ENCODE data around the gene SV2A.
A peak's percentile ranks its signal among the peaks of the same experiment; 100 is the strongest.

SV2A gene

DNA sequence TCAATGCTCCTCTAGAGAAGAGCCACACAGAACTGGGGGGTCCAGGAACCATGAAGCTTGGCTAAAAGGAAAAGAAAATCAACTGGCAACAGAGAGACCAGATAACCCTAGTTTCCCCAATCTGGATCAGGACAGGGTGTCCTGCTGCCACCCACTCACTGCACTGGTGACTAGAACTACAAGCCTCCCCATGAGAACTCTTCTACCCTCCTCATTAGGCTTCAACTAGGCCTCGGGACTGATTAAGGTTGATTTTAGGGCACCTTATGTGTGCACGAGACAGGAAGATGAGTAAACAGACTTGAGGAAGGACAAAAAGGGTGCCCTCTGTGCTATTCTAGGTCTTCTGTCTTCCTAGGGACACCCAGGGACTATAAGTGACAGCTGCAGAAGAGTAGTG is 12.2 kb upstream of the SV2A start:
- DNase-seq = no peak

DNA sequence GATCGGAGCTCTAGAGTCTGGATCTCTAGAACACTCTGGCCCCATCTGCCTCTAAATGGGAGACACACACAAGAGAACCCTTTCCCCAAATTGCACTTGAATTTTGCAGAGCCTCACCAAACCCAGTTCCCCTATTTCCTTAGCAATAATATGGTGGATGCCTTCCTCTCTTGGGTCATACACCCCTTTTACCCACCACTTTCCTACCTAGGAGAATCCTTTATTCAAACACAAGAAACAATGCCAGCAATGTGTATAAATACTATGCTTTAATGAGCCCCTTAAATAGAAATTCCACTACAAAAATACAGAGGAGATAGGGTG is 10.7 kb upstream of the SV2A start:
- no peak for DNase-seq

DNA sequence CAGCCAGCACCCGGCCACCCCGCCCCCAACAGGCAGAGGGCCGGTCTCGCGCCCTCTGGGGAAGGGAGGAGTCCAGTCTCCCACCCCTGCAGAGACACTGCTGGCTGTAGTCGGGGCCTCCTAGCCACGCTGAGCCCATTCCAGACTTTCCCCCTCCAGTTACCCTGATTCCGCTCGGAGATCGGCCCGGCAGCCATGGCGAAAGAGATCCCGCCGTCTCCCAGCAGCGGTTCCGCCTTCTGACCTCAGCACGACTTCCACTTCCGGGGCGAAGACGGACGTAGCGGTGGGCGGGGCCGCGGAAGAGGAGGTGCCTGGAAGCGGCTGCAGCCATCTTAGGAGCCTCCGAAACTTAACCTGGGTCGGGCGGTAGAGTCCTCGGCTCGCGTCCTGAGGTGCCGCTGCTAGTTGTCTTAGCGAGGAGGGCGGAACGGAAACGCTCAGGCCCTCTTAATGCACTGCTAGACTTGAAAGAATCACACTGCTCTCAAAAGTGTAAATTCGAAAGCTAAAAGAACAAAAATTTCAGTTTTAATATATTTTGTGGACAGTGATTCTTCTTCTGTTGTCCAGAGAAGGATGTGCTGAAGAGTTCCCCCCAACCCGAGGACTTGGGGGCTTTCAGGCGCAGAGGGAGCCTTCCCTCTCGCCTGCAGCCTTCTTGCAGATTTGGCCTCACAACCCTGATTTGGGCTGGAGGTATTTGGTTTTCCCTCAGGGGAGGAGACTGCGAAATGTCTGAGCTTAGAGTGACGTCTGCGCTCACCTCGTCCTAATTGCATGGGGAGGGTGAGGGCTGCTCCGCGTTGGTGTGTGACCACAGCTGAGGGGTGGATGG is 10.1 kb upstream of the SV2A start, which contains the start of gene SF3B4:
SF3B4 (minus strand) TSS at position 241 of the 838 bp plus-strand sequence; CDS start at position 197, 44 bp downstream.
- peak; percentile 73 to 97 (median 92) for DNase-seq

DNA sequence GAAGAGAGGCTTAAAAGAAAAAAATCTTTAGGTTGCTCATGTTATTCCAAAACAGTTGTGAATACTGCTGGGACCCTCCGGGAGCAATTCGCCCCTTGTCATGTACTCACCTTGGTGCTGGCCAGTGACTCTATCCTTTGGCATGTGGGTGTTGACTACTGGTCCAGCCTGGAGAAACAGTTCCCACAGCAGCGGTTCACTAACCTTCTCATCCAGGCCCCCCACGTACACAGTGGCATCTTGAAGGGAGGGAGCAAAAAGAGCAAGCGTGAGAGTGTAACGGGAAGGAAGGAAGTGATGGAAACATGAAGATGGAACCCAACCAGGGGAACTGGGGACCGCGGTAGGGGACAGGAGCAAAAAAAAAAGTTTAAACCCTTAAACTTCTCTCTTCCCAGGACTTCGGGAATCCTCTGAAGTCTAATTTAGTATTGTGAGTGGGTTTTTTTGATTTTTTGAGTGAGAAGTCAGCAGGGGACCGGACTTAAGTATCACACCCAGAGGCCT is 9.5 kb upstream of the SV2A start:
- DNase-seq = no peak

DNA sequence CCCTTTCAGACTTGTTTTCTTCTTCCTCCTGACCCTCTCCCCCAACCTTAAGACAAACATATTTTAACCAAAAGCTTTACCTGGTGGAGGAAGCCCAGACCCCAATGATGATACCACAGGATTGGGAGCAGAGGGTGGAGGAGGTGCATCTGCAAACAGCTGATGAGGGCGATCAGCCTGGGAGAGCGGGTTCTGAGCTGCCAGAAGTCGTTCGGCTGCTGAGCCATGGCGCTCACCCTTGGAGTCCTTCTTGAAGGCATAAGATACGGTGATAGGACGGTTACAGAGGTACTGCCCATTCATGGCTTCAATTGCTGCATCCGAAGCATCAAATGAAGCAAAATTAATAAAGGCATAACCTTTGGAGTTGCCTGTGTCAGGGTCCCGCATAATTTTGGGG is 8.7 kb upstream of the SV2A start:
- DNase-seq = no peak

DNA sequence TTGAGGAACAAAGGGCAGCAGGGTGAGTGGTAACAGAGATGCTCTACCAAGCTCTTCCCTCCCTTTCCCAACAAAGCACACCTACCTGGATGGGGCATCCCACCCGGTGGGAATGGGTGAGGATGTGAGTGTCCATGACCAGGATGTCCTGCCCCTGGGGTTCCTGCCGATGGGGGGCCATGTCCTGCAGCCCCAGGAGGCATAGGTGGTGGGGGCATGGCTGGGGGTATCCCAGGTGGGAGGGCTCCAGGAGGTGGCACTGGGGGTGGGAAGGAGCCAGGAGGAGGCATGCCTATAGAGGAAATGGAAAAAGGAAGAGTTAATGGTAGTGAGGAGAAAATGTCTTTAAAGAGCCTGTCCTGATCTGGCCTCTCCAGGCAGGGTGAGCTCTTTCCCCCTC is 8.1 kb upstream of the SV2A start:
- no peak for DNase-seq

DNA sequence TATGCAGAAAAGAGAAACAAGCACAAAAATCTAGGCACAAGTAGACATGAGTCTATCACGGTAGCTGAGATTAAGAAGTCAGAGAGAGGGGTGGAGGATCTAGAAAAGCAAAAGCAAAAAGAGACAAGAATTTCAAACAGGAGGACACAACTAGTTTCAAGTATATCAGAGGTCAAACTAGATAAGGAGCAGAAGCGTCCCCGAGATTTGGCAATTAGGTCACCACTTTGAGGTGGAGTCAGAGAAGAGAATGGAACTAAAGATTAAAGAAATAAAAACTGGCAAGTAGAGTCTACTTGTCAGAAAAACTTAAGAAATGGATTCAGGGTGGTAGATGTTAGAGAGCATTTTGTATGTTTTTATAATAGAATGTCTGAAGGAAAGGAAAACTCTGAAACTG is 7.7 kb upstream of the SV2A start:
- DNase-seq = no peak

DNA sequence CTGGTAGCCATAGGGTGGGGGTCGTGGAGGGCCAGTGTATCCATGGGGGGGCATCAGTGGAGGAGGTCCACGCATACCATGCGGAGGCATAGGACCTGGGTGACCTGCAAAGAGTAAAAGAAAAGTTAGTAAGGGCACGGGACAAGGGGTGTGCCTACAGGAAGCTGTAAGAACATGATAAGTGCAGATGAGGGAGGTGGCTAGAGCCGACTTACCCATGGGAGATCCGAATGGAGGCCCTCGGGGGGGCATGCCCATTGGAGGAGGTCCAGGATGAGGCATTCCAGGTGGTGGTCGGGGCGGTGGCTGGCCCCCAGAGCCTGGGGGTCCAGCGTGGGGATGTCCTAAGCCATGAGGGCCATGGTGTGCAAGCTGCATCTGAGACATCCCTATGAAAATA is 6.0 kb upstream of the SV2A start:
- DNase-seq = no peak

DNA sequence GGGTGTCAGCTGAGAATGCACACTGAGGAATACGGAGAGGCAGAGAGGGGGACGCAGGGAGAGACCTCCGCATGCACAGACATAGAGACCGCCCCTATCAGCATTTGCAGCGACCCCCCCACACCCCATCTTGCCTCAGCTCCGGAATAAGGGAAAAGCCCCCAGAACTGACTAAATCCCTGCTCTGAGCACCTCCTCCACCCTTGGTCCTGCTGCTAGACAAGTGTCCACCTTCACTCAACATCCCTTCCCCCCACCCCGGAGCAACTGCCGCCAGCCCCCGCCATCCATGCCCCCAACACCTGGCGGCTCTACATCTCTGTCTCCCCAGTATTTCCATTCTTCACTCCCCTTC is 769 bp downstream of the SV2A start:
- peak in 2 of 51 donors; percentile 8 to 27 for DNase-seq

DNA sequence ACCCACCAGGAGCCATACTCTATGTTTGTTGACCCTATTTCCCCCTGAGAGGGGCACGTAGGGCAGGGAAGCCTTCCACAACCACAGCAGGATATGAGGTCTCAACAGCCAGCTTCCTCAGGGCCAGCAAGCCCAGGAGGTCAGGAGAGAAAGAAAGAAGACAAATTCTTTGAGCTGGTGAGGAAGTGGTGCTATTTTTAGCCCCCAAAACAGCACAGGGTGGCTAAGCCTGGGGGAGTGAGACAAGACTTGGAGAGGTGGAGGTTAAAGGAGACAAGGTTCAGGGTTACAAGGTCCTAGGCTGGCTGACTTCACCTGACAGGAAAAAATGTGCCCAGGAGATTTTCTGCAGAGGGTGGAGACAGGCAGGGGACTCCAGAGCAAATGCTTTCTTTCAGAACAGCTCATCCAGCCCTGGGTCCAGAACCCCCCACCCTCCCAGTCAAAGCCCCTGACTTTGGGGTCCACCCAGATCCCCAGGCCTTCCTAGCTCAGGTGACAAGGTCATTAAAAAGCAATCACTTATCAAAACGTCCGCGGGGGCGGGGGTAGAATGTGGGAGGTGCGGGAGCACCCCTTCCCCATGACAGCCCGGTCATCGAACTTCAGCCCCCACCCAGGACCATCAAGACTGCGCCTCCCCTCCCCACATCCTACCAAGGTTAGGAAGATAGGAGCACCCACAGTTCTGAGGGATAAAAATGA is 1.3 kb downstream of the SV2A start:
- DNase-seq = peak in 2 of 51 donors; percentile 3 to 29

DNA sequence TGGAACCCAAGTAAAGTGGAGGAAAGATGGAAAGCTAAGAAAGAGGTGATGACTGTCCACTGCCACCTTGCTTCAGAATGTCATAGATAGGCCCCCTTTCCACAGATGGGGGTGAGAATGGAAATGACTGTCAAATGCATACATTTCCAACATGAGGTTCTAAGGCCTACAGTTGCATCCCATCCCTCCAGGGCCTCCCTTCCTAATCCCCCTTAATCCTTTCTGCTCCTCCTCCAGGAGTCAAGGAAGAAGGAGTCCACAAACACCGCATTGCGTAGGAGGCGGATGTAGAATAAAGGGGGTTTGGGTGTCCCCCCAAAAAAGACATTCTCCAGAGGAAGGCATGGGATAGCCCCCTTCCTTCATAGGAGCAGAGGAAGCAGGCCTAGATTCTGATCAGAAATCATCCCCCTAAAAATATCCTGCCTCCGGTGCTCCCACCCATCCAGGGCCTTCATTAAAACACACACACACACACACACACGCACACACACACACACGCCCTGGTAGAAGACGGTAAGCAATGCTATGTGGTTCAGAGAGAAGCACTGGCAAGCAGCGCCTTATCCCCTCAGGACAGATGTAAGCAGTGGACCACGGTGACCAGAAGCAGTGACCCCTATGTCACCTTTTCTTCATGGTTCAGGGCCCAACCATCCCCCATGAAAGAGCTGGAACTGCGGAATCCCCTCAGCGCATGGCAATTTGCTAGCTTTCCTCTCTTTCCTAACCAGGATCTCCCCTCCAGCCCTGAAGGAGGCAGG is 2.0 kb downstream of the SV2A start:
- peak in 1 of 51 donors; percentile 29 for DNase-seq

DNA sequence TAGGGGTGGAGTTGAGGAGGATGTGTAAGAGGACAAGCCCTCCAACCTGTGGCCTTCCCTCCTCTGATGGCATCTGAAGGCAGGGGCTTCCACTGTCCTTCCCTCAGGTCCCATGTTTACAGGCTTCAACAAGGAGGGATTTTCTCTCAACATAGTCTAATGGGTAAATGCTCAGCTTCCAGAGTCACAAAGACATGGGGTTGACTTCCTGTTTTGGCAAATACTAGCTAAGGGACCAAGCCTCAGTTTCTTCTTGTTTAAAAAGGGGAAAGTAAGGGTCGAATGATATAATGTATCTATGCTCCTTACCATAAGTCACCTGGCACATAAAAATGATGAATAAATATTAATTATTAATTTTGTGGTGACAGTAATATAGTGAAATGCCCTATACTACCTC is 3.1 kb downstream of the SV2A start:
- no peak for DNase-seq

DNA sequence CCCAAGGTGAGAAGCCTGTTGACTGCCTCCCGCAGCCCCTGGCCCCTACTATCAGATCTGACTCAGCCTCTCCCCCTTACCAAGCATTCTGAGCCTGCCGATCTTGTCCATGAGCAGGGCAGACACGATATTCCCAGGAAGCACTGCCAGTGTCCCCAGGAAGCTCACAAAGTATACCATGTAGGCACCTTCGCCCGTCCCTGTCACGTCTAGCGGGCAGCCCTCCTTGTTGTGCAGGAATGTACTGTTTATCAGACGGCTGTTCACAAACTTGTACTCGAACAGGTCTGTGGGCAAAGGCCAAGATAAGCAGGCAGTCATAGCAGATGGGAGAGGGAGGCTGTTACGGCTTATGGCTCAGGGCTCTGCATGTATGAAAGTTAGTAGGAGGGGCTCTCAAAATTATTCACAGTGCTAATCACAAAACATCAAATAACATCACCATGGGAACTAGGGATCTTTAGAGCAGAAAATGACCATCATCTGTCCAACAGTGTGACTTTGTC is 11.0 kb downstream of the SV2A start:
- DNase-seq = no peak

DNA sequence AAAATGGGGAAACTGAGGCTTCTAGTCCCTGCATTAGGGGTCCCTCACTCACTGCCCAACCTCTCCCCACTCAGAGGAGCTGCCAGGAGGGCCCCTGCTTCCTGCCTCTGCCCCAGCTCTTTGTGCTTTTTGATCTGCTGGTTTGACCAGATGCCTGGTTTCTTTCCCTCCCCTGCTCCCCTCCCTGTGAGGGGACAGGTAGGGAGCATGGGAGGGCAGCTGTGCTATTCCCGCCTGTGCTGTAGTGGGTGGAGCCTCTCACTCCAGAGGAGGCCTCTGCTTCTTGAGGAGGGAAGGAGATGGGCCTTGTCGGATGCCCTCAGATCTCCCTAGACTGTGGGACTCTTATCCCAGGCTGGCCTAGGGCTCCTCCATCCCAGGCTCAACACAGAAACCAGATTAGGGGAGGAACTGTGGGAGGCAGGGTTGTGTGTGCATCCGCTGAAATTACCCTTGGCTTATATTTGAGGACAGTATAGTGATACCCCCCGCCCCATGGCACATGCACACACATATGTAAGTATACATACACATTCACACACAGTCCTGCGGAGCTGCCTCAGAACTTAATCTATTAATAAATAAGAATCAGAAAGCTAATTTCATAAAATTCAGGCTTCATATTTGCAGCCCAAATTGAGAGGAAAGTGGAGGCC is 13.7 kb downstream of the SV2A start:
- DNase-seq = no peak

DNA sequence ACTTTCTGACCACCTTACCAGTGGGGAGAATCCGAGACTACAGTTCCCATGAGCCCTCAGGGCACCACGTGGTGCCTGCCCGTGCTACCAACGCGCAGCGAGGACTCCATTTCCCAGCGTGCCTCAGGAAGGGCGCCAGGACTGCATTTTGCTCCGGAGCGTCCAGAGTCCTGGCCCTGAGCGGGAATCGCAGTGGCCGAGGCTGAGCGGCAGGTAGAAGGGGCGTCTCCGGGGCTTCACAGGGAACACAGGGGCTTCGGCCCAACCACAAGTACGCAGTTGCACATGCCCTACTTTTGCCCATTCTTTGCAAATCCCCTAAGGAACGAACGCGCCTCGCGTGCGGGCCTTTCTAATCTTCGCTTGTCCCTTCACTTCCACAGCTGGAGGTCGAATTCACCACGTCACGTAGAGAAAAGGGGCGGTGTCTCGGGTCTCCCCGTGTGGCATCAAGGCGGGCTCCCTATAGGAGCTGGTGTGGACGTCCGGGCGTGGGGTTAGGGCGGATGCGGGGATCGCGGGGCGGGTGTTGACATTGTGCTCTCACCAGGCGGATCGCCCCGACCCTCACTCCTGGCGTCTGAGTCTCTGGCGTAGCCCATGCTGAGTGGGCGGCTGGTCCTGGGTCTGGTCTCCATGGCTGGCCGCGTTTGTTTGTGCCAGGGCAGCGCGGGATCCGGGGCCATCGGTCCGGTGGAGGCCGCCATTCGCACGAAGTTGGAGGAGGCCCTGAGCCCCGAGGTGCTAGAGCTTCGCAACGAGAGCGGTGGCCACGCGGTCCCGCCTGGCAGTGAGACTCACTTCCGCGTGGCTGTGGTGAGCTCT is 18.0 kb downstream of the SV2A start, which contains the start of gene BOLA1:
BOLA1 (plus strand) TSS at position 109 of the 825 bp plus-strand sequence; CDS start at position 601, 492 bp downstream.
- DNase-seq = peak; percentile 55 to 95 (median 89)

DNA sequence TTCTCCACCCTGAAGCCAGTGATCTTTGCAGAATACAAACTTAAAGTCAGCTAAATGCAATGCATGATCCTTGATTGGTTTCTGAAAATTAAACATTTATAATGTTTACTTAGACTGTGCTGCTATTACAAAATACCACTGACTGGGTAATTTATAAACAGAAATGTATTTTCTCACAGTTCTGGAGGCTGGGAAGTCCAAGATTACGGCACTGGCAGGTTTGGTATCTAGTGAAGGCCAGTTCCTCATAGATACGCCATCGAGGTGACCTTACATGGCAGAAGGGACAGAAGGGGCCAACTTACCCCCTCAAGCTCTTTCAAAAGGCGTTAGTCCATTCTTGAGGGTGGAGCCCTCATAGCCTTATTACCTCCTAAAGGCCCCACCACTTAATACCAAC is 21.1 kb downstream of the SV2A start:
- DNase-seq = no peak

DNA sequence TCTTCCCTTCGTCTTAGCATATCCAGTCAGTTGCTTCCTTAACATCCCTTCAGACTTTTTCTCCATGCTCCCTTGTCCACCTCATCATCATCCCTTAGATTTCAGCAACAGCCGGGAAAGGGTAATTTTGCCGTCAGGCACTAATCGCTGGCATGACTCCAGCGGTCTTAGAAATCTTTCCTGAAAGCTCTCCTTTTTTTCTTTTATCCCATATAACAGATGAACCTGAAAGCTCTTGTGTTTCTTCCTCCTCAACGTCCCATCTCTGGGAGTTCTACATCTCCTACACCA is 28.7 kb downstream of the SV2A start:
- peak in 6 of 51 donors; percentile 2 to 35 (median 23) for DNase-seq

DNA sequence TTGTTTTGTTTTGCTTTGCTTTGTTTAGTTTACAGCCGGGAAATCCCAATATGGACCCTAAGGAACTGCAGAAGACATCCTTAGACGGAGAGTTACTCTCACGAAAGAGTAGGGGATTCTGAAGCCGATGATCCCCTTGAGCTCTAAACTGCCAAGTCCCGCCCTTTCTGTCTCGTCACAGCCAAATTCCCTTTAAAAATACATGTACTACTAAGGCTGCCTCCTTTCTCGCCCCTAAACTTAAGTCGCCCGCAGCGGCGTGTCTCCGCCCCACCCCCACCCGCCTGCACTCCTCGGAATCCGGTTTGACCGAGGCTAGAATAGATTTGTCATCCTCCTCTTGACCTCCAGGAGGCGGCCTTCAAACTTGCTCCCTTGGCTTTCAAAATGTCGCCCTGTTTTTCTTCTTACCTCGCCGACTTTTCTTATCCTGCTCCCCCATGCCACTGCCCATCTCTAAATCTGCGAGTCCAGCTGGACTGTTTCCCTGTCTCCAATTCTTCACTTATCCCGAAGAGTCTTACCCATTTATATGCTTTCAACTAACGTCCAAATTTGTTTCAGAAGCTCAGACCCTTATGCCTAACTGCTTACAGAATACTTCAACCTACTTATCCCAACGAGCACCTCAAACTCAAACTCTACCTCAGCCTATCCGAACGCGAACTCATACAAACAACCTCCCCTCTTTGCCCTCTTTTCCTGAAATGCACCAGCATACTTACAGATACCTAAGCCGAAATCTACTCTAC is 29.2 kb downstream of the SV2A start:
- DNase-seq = peak in 50 of 51 donors; percentile 12 to 95 (median 60)

DNA sequence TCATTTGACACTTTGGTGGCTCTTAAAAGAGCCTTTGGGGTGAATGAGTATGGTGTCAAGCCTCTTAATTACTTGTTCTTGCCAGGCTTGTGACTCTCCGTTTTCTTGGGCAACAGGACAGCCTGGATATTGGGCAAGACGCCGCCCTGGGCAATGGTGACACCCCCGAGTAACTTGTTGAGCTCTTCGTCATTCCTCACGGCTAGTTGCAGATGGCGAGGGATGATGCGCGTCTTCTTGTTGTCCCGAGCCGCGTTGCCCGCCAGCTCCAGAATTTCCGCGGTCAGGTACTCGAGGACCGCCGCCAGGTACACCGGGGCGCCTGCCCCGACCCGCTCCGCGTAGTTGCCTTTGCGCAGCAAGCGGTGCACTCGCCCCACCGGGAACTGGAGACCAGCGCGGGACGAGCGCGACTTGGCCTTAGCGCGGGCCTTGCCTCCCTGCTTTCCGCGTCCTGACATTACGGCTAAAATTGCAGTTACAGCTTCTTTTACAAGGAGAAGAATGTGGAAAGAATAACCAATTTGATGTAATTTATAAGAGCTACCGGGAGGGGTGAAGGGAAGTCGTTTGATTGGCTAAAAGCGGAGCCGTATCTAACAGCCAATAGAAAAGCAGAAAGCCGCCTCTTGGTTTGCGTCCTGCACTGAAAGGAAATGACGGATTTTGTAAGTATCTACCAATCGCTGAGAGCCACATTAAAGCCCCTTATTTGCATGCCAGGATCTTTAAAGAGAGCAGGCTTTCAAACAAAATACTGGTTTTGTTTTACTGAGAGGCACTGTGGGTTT is 30.0 kb downstream of the SV2A start:
- DNase-seq = peak; percentile 15 to 95 (median 79)

Data from hypothalamus (tissue), 51 donors.